B cell (primary cell): ENCODE results near the gene SLCO3A1. TPM values are rescaled to one million over a fixed set of nuclear protein-coding genes. Genes with fewer than 3 reads are reported as not detected.
"Not testable (repeated sequence)": the region's sequence is repeated elsewhere in the genome, so short reads cannot be mapped to it uniquely, and the experiment has no call there.

Experiments
- ATAC-seq: fragments of 200-7000 bp; cut with Tn5 transposase; one replicate; pipeline ENCODE4 v1.10.0; 2021; ENCODE audit warnings: low read depth, mild to moderate bottlenecking, moderate number of reproducible peaks, moderate library complexity
- CTCF ChIA-PET: fragments of 350-600 bp; sonication (Branson Sonifier 250); formaldehyde crosslinking; loops from one replicate; lab custom pipeline; 2021; ENCODE audit warnings: antibody characterized with exemption, inconsistent platforms; lab: Charles Lee
- POLR2A ChIA-PET: fragments of 350-600 bp; sonication (Branson Sonifier 250); formaldehyde crosslinking; loops from one replicate; lab custom pipeline; 2021; ENCODE audit warnings: antibody characterized with exemption; lab: Charles Lee
- DNase-seq: peaks from one replicate; pipeline ENCODE4 v3.0.0; 2013
- H2AFZ ChIP-seq: 2 replicates; pipeline ENCODE4 v1.6.1; 2012; ENCODE audit warnings: mild to moderate bottlenecking, low read depth, low read length; ENCODE audit not compliant: insufficient read depth, poor library complexity, severe bottlenecking
- H3K27ac ChIP-seq, 2 donors: 1 replicate in 1 of 2; 2 replicates in 1 of 2; pipeline ENCODE4 v1.5.1; 2012 to 2013; ENCODE audit warnings: low read length in 2 of 2, mild to moderate bottlenecking in 2 of 2, moderate library complexity in 1 of 2
- H3K27me3 ChIP-seq, 4 experiments: fragments of 200-600 bp in 1 of 4; sonication (generic) in 1 of 4; replicated peaks in 1 of 4; 1 replicate in 2 of 4; 2 replicates in 2 of 4; pipeline versions ENCODE4 v1.6.1 to v1.7.0; 2013 to 2016; ENCODE audit warnings: low read length in 3 of 4, mild to moderate bottlenecking in 2 of 4, mixed read lengths in 1 of 4, moderate library complexity in 1 of 4; ENCODE audit not compliant: insufficient read depth in 4 of 4, control insufficient read depth in 3 of 4; ENCODE audit errors: control extremely low read depth in 1 of 4
- H3K36me3 ChIP-seq, 2 experiments: replicated peaks in 1 of 2; 1 replicate in 1 of 2; 2 replicates in 1 of 2; pipeline versions ENCODE4 v1.6.1 to v1.7.1; 2013; ENCODE audit warnings: low read length in 1 of 2; ENCODE audit not compliant: insufficient read depth in 2 of 2, control insufficient read depth in 1 of 2; ENCODE audit errors: control extremely low read depth in 1 of 2, extremely low read depth in 1 of 2
- H3K4me1 ChIP-seq, 2 donors: fragments of 200-600 bp in 1 of 2; sonication (generic) in 1 of 2; 1 replicate in 1 of 2; 2 replicates in 1 of 2; pipeline versions ENCODE4 v1.5.1 to v1.6.1; 2013 to 2017; ENCODE audit warnings: low read length in 2 of 2; ENCODE audit not compliant: control insufficient read depth in 2 of 2, insufficient read depth in 2 of 2
- H3K4me2 ChIP-seq: replicated peaks from 2 replicates; pipeline ENCODE3; 2012; ENCODE audit warnings: mild to moderate bottlenecking, low read depth, low read length; ENCODE audit not compliant: poor library complexity, severe bottlenecking
- H3K4me3 ChIP-seq, 5 experiments: fragments of 200-600 bp in 1 of 5; sonication (generic) in 1 of 5; 1 replicate in 3 of 5; 2 replicates in 2 of 5; pipeline versions ENCODE4 v1.5.1 to v1.7.0; 2011 to 2016; ENCODE audit warnings: low read length in 4 of 5, mild to moderate bottlenecking in 4 of 5, low read depth in 2 of 5, control low read depth in 1 of 5, moderate library complexity in 1 of 5; ENCODE audit not compliant: insufficient read depth in 1 of 5; ENCODE audit errors: control extremely low read depth in 1 of 5, extremely low read depth in 1 of 5
- H3K79me2 ChIP-seq: fragments of 200-600 bp; sonication (generic); one replicate; pipeline ENCODE4 v1.6.0; 2016; ENCODE audit warnings: low read length; ENCODE audit not compliant: control insufficient read depth, insufficient read depth
- H3K9ac ChIP-seq: fragments of 200-600 bp; sonication (generic); 2 replicates; pipeline ENCODE4 v1.6.1; 2017; ENCODE audit warnings: mild to moderate bottlenecking, low read length, moderate library complexity
- H3K9me3 ChIP-seq, 3 donors: one replicate each; pipeline versions ENCODE4 v1.6.1 to v1.7.1; 2013; ENCODE audit warnings: low read length in 2 of 3; ENCODE audit not compliant: control insufficient read depth in 2 of 3, insufficient read depth in 1 of 3; ENCODE audit errors: control extremely low read depth in 1 of 3
- H4K20me1 ChIP-seq: 2 replicates; pipeline ENCODE4 v1.6.0; 2012; ENCODE audit warnings: mild to moderate bottlenecking, low read length; ENCODE audit not compliant: insufficient read depth, control insufficient read depth, poor library complexity, severe bottlenecking
- H3K27ac Mint-ChIP-seq: one replicate; pipeline ENCODE4 v1.8.0; 2021; ENCODE audit warnings: mixed read lengths
- H3K27me3 Mint-ChIP-seq: one replicate; pipeline ENCODE4 v1.8.0; 2021; ENCODE audit warnings: mixed read lengths
- H3K4me1 Mint-ChIP-seq: one replicate; pipeline ENCODE4 v1.8.0; 2021; ENCODE audit warnings: mixed read lengths
- H3K4me3 Mint-ChIP-seq: one replicate; pipeline ENCODE4 v1.8.0; 2021; ENCODE audit warnings: mixed read lengths
- H3K9me3 Mint-ChIP-seq: one replicate; pipeline ENCODE4 v1.8.0; 2022; ENCODE audit warnings: mixed read lengths; ENCODE audit not compliant: insufficient read depth
- CTCF ChIP-seq: fragments of 200-600 bp; IDR thresholded peaks from one replicate; pipeline ENCODE4 v1.8.0; 2022; ENCODE audit warnings: antibody characterized with exemption, mild to moderate bottlenecking
- EZH2 ChIP-seq: IDR thresholded peaks from 2 replicates; pipeline ENCODE4 v1.6.1; 2012; ENCODE audit warnings: borderline replicate concordance, low read depth, mild to moderate bottlenecking, moderate library complexity, low read length; ENCODE audit not compliant: insufficient read depth, poor library complexity, severe bottlenecking
- WGBS: methylation state at CpG from one replicate; pipeline ENCODE4 v1.1.5; 2013; ENCODE audit warnings: missing lambda C conversion rate; ENCODE audit not compliant: insufficient coverage; 5-methylcytosine and 5-hydroxymethylcytosine counted together
- intact Hi-C: fragments of 100-400 bp; cut with micrococcal nuclease; formaldehyde crosslinking; loops from one replicate; pipeline ENCODE4 v1.10.0; 2022
- polyA plus RNA-seq: library from polyadenylated mRNA; depleted of rRNA; stranded (reverse); fragments of >200 nt; gene quantifications from 2 replicates; pipeline ENCODE4 v1.2.3, GENCODE V29; 2012
- total RNA-seq, 2 donors: library from RNA; stranded (reverse); fragments of 120-200 nt in 1 of 2; gene quantifications; 1 replicate in 1 of 2; 2 replicates in 1 of 2; pipeline versions ENCODE4 v1.2.3 to v1.2.4, GENCODE V29; 2013 to 2022

The SLCO3A1 gene
- total and polyA plus RNA-seq, 2 donors (not counting 1 experiment from before 2014, with no cell fraction given) = 0.99 to 2.3 TPM

- Mint-ChIP-seq H3K27me3 (peaks cover 6% of the 10 kb centered on the region), H3K4me1 (peaks cover 13% of the 10 kb centered on the region), H3K27ac (no peak overlapping the region), H3K9me3 (peaks cover 4% of the 10 kb centered on the region), H3K4me3 (no peak overlapping the region)
- no peak for TF ChIP-seq EZH2
- no peak for TF ChIP-seq CTCF
- DNase-seq (no peak), ATAC-seq (no peak)
- peaks cover 0 to 7% (median 0%) of the 10 kb centered on the region in 3 donors for H3K9me3 ChIP-seq
- no peak overlapping the region for H2AFZ ChIP-seq
- WGBS = 16% methylated on average over 3 of the region's 7 CpGs
- H3K79me2 ChIP-seq = no peaks in the 10 kb centered on the region
- no peak overlapping the region for H3K9ac ChIP-seq
- no peak overlapping the region for H3K4me2 ChIP-seq
- no peaks in the 10 kb centered on the region for H4K20me1 ChIP-seq
- no peak overlapping the region for H3K4me3 ChIP-seq
- POLR2A ChIA-PET = no interaction called here
- intact Hi-C loops = no loop called here
- H3K36me3 ChIP-seq = no peaks in the 10 kb centered on the region
- CTCF ChIA-PET = no interaction called here
- peaks cover 4 to 9% of the 10 kb centered on the region in 2 donors for H3K4me1 ChIP-seq
- H3K27me3 ChIP-seq = no peaks in the 10 kb centered on the region
- no peak overlapping the region for H3K27ac ChIP-seq
Observed at GRCh38 chr15:92068121-92068520, 214.6 kb downstream of the SLCO3A1 start.

GRCh38 chr15:92069308-92070250, 216.1 kb downstream of the SLCO3A1 start:
- Histone ChIP-seq H3K4me2 (peak overlapping the region; percentile 20), H3K27ac (no peak overlapping the region), H2AFZ (peak overlapping the region; percentile 31), H3K36me3 (no peaks in the 10 kb centered on the region), H3K9me3 (peaks cover 0 to 7% (median 0%) of the 10 kb centered on the region in 3 donors), H3K4me1 (peaks cover 4 to 9% of the 10 kb centered on the region in 2 donors), H3K27me3 (no peaks in the 10 kb centered on the region), H3K4me3 (no peak overlapping the region), H3K9ac (no peak overlapping the region), H4K20me1 (no peaks in the 10 kb centered on the region), H3K79me2 (no peaks in the 10 kb centered on the region)
- H3K4me1 Mint-ChIP-seq = peaks cover 13% of the 10 kb centered on the region
- H3K4me3 Mint-ChIP-seq = peak overlapping the region; percentile 1
- DNase-seq (no peak), ATAC-seq (no peak)
- CTCF ChIA-PET = no interaction called here
- 11% methylated on average over 11 of the region's 20 CpGs for WGBS
- intact Hi-C loops = no loop called here
- peaks cover 1% of the 10 kb centered on the region for H3K9me3 Mint-ChIP-seq
- H3K27ac Mint-ChIP-seq = no peak overlapping the region
- peaks cover 6% of the 10 kb centered on the region for H3K27me3 Mint-ChIP-seq
- TF ChIP-seq CTCF (no peak), EZH2 (no peak)
- POLR2A ChIA-PET = no interaction called here

GRCh38 chr15:92070251-92070650, 216.7 kb downstream of the SLCO3A1 start:
- DNase-seq, H3K27ac Mint-ChIP-seq, H3K27me3 Mint-ChIP-seq, H3K79me2 ChIP-seq, H3K9me3 ChIP-seq, H3K4me3 ChIP-seq, CTCF ChIA-PET, H3K4me1 ChIP-seq, ATAC-seq, POLR2A ChIA-PET, H4K20me1 ChIP-seq, H2AFZ ChIP-seq, H3K9me3 Mint-ChIP-seq, H3K27me3 ChIP-seq, H3K27ac ChIP-seq, H3K9ac ChIP-seq, intact Hi-C loops, H3K36me3 ChIP-seq: not testable (repeated sequence)
- Mint-ChIP-seq H3K4me3 (peak overlapping the region; percentile 1), H3K4me1 (peaks cover 13% of the 10 kb centered on the region)
- peak overlapping the region; percentile 20 for H3K4me2 ChIP-seq
- WGBS = 92% methylated on average over 6 of the region's 8 CpGs
